Measurements from ENCODE around the gene TBXA2R.

DNA sequence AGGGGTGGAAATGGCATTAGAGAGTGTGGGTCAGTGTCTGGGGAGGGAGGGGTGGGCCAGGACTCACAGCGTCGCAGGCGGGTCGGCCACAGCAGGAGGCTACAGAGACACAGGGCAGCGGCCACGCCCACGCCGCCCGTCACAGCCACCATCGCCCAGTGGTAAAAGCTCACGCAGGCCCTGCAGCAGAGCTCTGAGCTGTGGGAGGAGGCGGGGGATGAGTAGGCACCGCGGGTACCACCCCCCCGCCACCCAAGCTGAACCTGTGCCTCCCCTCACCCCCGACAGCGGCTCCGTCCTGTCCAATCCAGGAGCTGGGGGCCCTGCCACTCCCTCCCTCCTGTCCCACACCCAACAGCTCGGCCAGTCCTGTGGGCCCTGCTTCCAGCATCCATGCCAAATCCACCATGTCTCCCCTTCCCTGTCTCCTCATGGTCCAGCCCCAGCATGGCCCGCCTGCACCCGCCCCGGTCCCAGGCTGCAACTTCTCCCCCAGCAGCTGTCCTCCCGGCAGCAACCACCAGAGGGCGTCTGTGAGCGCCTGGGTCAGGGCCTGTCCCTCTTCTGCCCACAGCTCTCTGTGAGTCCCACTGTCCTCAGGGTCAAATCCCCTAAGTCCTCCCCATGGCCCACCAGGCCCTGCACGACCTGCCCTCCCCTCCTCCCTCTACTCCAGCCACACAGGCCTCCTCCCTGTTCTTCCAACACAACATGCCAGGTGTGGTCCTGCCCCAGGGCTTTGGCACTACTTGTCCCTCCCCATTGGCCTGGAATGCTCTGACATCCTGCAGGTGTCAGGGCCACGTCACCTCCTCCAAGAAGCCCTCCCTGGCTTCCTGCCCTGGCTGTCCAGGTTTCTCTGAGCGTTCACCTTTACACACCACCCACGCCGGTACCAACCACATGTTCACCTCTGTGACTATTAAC, 61.7 kb downstream of the TBXA2R start:
- TF ChIP-seq CTCF (IDR thresholded peaks at IDR 0.05; ENCODE audit: extremely low read depth in 1 of 2, insufficient read depth in 1 of 2, low read depth in 1 of 2, low read length in 2 of 2) = peak; percentile 90 to 99
- TF ChIP-seq JUN (IDR thresholded peaks at IDR 0.05; ENCODE audit: borderline replicate concordance, insufficient read depth, insufficient read length, low read depth) = no peak
- no peak for TF ChIP-seq MAX (IDR thresholded peaks at IDR 0.05; ENCODE audit: insufficient read depth, insufficient read length)
- TF ChIP-seq EZH2 (IDR thresholded peaks at IDR 0.05; ENCODE audit: borderline replicate concordance, low read depth, low read length, severe bottlenecking) = no peak
- no peak for TF ChIP-seq POLR2AphosphoS5 (IDR thresholded peaks at IDR 0.05; ENCODE audit: insufficient read depth, low read depth, low read length)

Data from endothelial cell of umbilical vein (primary cell).